GM23338 (cell line): ENCODE measurements around the gene GREB1L.

ENCODE experiments used
- EZH2phosphoT487 ChIP-seq: fragments of 200-600 bp; sonication (generic); IDR thresholded peaks from one replicate; pipeline ENCODE4 v1.8.1; 2018; ENCODE audit warnings: antibody characterized with exemption; ENCODE audit not compliant: unreplicated experiment
- POLR2AphosphoS5 ChIP-seq: IDR thresholded peaks from 2 replicates; pipeline ENCODE4 v1.6.1; 2016; ENCODE audit warnings: antibody characterized with exemption, low read depth

DNA sequence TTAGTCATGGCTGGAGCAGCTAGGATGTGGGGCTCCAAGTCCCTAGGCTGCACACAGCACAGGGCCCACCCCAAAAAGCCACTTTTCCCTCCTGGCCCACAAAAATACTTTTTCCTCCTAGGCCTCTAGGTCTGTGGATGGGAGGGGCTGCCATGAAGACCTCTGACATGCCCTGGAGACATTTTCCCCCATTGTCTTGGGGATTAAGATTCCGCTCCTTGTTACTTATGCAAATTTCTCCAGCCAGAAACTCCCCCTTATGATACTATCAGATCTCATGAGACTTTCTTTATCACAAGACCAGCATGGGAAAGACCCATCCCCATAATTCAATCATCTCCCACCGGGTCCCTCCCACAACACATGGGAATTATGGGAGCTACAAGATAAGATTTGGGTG lies 232.6 kb downstream of the GREB1L start:
- no peak for TF ChIP-seq EZH2phosphoT487
- no peak for TF ChIP-seq POLR2AphosphoS5
